ENCODE results near the gene S100A14.

GRCh38 chr1:153628638-153629342, 12.7 kb upstream of the S100A14 start:
- TF ChIP-seq POLR2A (IDR thresholded peaks at IDR 0.05), result no peak
- TF ChIP-seq CTCF (IDR thresholded peaks at IDR 0.05), result no peak

Measured in Peyer's patch (tissue), 4 donors.